Epithelial cell of proximal tubule (primary cell): Measurements from ENCODE around the gene GIMAP1. TPM values are rescaled to one million over a fixed set of nuclear protein-coding genes. Genes with fewer than 3 reads are reported as not detected.
"Not testable (repeated sequence)": the region's sequence is repeated elsewhere in the genome, so short reads cannot be mapped to it uniquely, and the experiment has no call there.

ENCODE experiments used
- DNase-seq: peaks from one replicate; pipeline ENCODE4 v3.0.0-alpha.2; 2011; ENCODE audit warnings: low read depth
- H3K4me3 ChIP-seq: 2 replicates; pipeline ENCODE4 v1.5.1; 2011; ENCODE audit warnings: low read depth, mild to moderate bottlenecking, low read length
- CTCF ChIP-seq: conservative IDR thresholded peaks from 2 replicates; pipeline ENCODE4 v1.5.1; 2012; ENCODE audit warnings: low read depth, mild to moderate bottlenecking, low read length
- total RNA-seq: library from RNA; depleted of rRNA; stranded (reverse); fragments of >200 nt; gene quantifications from 2 replicates; pipeline ENCODE4 v1.2.3, GENCODE V29; 2015

Gene GIMAP1
- not detected in 2 replicates for total RNA-seq

- no peak for TF ChIP-seq CTCF
- DNase-seq: no peak
- no peak within 1 kb of the TSS for H3K4me3 ChIP-seq
These were observed at the start of gene GIMAP1 for GRCh38 chr7:150716368-150716767. GIMAP1 (plus strand) TSS chr7:150716613; CDS start chr7:150719048, 2,435 bp downstream.

- TF ChIP-seq CTCF: no peak
- no peak overlapping the region for H3K4me3 ChIP-seq
- DNase-seq: no peak
These were observed 47.9 kb upstream of the GIMAP1 start for GRCh38 chr7:150668472-150668911.

GRCh38 chr7:150668977-150669376 is 47.4 kb upstream of the GIMAP1 start:
- H3K4me3 ChIP-seq: no peak overlapping the region
- TF ChIP-seq CTCF: no peak
- no peak for DNase-seq

GRCh38 chr7:150671798-150672585 is 44.4 kb upstream of the GIMAP1 start:
- DNase-seq, H3K4me3 ChIP-seq: not testable (repeated sequence)

GRCh38 chr7:150675714-150676113 is 40.7 kb upstream of the GIMAP1 start:
- DNase-seq: no peak
- TF ChIP-seq CTCF: no peak
- no peak overlapping the region for H3K4me3 ChIP-seq

- DNase-seq: not testable (repeated sequence)
These were observed 40.1 kb upstream of the GIMAP1 start for GRCh38 chr7:150676276-150676675.

GRCh38 chr7:150676854-150677253 is 39.6 kb upstream of the GIMAP1 start:
- not testable (repeated sequence) for H3K4me3 ChIP-seq, DNase-seq

More at GRCh38 chr7:150676276-150676675, 40.1 kb upstream of the GIMAP1 start:
- H3K4me3 ChIP-seq: not testable (repeated sequence)

GRCh38 chr7:150678601-150679000 is 37.8 kb upstream of the GIMAP1 start:
- H3K4me3 ChIP-seq, DNase-seq: not testable (repeated sequence)

- not testable (repeated sequence) for H3K4me3 ChIP-seq, DNase-seq
These were observed 36.0 kb upstream of the GIMAP1 start for GRCh38 chr7:150680364-150680763.
